Loucy (cell line): ENCODE data around the gene NPRL2.
A peak's percentile ranks its signal among the peaks of the same experiment; 100 is the strongest.

Source experiments
- H2AFZ ChIP-seq: fragments of 200-600 bp; sonication (generic); 2 replicates; pipeline ENCODE4 v1.6.0; 2016; ENCODE audit warnings: antibody characterized with exemption, mild to moderate bottlenecking, low read length, moderate library complexity
- H3F3A ChIP-seq: fragments of 200-600 bp; 2 replicates; pipeline ENCODE4 v1.6.0; 2016; ENCODE audit warnings: antibody characterized with exemption, low read depth, mild to moderate bottlenecking
- H3K27me3 ChIP-seq: fragments of 200-600 bp; sonication (generic); 2 replicates; pipeline ENCODE4 v1.6.1; 2014; ENCODE audit warnings: low read length, mild to moderate bottlenecking; ENCODE audit not compliant: insufficient read depth, poor library complexity, severe bottlenecking
- H3K36me3 ChIP-seq: fragments of 200-600 bp; sonication (generic); 2 replicates; pipeline ENCODE4 v1.6.1; 2016; ENCODE audit warnings: low read length; ENCODE audit not compliant: insufficient read depth
- H3K4me1 ChIP-seq: fragments of 200-600 bp; sonication (generic); 2 replicates; pipeline ENCODE4 v1.5.1; 2014; ENCODE audit warnings: low read length, mild to moderate bottlenecking; ENCODE audit not compliant: insufficient read depth, poor library complexity, severe bottlenecking
- H3K4me2 ChIP-seq: fragments of 200-600 bp; sonication (generic); 2 replicates; pipeline ENCODE4 v1.6.0; 2014; ENCODE audit warnings: antibody characterized with exemption, low read length, low read depth, mild to moderate bottlenecking; ENCODE audit not compliant: poor library complexity, severe bottlenecking
- H3K4me3 ChIP-seq: fragments of 200-600 bp; sonication (generic); 2 replicates; pipeline ENCODE4 v1.5.1; 2014; ENCODE audit warnings: low read length, mild to moderate bottlenecking, mixed read lengths; ENCODE audit not compliant: poor library complexity, severe bottlenecking
- H3K79me2 ChIP-seq: fragments of 200-600 bp; sonication (generic); 2 replicates; pipeline ENCODE4 v1.6.1; 2014; ENCODE audit warnings: low read length; ENCODE audit not compliant: insufficient read depth
- H3K9ac ChIP-seq: fragments of 200-600 bp; sonication (generic); 2 replicates; pipeline ENCODE4 v1.6.0; 2014; ENCODE audit warnings: mild to moderate bottlenecking, low read depth, low read length, moderate library complexity; ENCODE audit not compliant: poor library complexity, severe bottlenecking
- H3K9me2 ChIP-seq: fragments of 200-600 bp; sonication (generic); replicated peaks from 2 replicates; pipeline ENCODE4 v1.6.1; 2016; ENCODE audit warnings: low read depth, low read length, mixed read lengths
- H3K9me3 ChIP-seq: fragments of 200-600 bp; sonication (generic); 2 replicates; pipeline ENCODE4 v1.6.1; 2014; ENCODE audit warnings: mild to moderate bottlenecking, antibody characterized with exemption, low read length, low read depth; ENCODE audit not compliant: insufficient read depth
- H4K20me1 ChIP-seq: fragments of 200-600 bp; sonication (generic); 2 replicates; pipeline ENCODE4 v1.6.0; 2014; ENCODE audit warnings: antibody characterized with exemption, low read length, mild to moderate bottlenecking; ENCODE audit not compliant: insufficient read depth, poor library complexity, severe bottlenecking
- EZH2phosphoT487 ChIP-seq: fragments of 200-600 bp; IDR thresholded peaks from 2 replicates; pipeline ENCODE4 v1.6.1; 2018; ENCODE audit warnings: antibody characterized with exemption, mild to moderate bottlenecking, moderate library complexity, borderline replicate concordance
- TF ChIP-seq, protein P1 (sequence below): fragments of 200-600 bp; sonication (generic); conservative IDR thresholded peaks from 2 replicates; pipeline ENCODE4 v1.5.1; 2014; ENCODE audit warnings: mild to moderate bottlenecking, antibody characterized with exemption, low read length

The NPRL2 gene

GRCh38 chr3:50325497-50326181 lies 24.9 kb downstream of the NPRL2 start:
- H3K4me2 ChIP-seq: no peak overlapping the region
- H2AFZ ChIP-seq: no peak overlapping the region
- peaks cover 9% of the 10 kb centered on the region for H3F3A ChIP-seq
- H3K9ac ChIP-seq: no peak overlapping the region
- no peaks in the 10 kb centered on the region for H3K27me3 ChIP-seq
- peaks cover 15% of the 10 kb centered on the region; the same call in 1 of the 2 replicates for H3K36me3 ChIP-seq
- peaks cover 27% of the 10 kb centered on the region for H3K79me2 ChIP-seq
- TF ChIP-seq, protein P1, sequence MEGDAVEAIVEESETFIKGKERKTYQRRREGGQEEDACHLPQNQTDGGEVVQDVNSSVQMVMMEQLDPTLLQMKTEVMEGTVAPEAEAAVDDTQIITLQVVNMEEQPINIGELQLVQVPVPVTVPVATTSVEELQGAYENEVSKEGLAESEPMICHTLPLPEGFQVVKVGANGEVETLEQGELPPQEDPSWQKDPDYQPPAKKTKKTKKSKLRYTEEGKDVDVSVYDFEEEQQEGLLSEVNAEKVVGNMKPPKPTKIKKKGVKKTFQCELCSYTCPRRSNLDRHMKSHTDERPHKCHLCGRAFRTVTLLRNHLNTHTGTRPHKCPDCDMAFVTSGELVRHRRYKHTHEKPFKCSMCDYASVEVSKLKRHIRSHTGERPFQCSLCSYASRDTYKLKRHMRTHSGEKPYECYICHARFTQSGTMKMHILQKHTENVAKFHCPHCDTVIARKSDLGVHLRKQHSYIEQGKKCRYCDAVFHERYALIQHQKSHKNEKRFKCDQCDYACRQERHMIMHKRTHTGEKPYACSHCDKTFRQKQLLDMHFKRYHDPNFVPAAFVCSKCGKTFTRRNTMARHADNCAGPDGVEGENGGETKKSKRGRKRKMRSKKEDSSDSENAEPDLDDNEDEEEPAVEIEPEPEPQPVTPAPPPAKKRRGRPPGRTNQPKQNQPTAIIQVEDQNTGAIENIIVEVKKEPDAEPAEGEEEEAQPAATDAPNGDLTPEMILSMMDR: no peak
- no peak for TF ChIP-seq EZH2phosphoT487
- no peak overlapping the region for H3K4me3 ChIP-seq
- peaks cover 15% of the 10 kb centered on the region for H3K4me1 ChIP-seq
- H3K9me2 ChIP-seq: no peaks in the 10 kb centered on the region
- H3K9me3 ChIP-seq: no peaks in the 10 kb centered on the region
- peaks cover 26% of the 10 kb centered on the region for H4K20me1 ChIP-seq

GRCh38 chr3:50325113-50325480 lies 25.5 kb downstream of the NPRL2 start:
- Histone ChIP-seq H3F3A (peaks cover 9% of the 10 kb centered on the region), H3K9me2 (no peaks in the 10 kb centered on the region), H3K36me3 (peaks cover 10% of the 10 kb centered on the region; the same call in 1 of the 2 replicates), H3K4me3 (no peak overlapping the region), H3K4me1 (peaks cover 21% of the 10 kb centered on the region), H4K20me1 (peaks cover 26% of the 10 kb centered on the region), H3K4me2 (no peak overlapping the region), H3K9me3 (no peaks in the 10 kb centered on the region), H3K9ac (no peak overlapping the region), H3K27me3 (no peaks in the 10 kb centered on the region), H2AFZ (no peak overlapping the region), H3K79me2 (peaks cover 27% of the 10 kb centered on the region)
- TF ChIP-seq, protein P1: no peak
- TF ChIP-seq EZH2phosphoT487: no peak

GRCh38 chr3:50324351-50325112 lies 26.0 kb downstream of the NPRL2 start:
- Histone ChIP-seq H3K79me2 (peaks cover 30% of the 10 kb centered on the region), H3F3A (peaks cover 7% of the 10 kb centered on the region), H3K4me3 (no peak overlapping the region), H3K27me3 (no peaks in the 10 kb centered on the region), H2AFZ (no peak overlapping the region), H3K4me2 (no peak overlapping the region), H3K9ac (no peak overlapping the region), H3K9me3 (no peaks in the 10 kb centered on the region), H3K36me3 (peaks cover 4% of the 10 kb centered on the region; the same call in 1 of the 2 replicates), H4K20me1 (peaks cover 26% of the 10 kb centered on the region), H3K4me1 (peaks cover 25% of the 10 kb centered on the region), H3K9me2 (no peaks in the 10 kb centered on the region)
- no peak for TF ChIP-seq EZH2phosphoT487
- TF ChIP-seq, protein P1: peak; percentile 91
